Epithelial cell of proximal tubule (primary cell): ENCODE measurements around the gene HPS1. TPM values are rescaled to one million over a fixed set of nuclear protein-coding genes. Genes with fewer than 3 reads are reported as not detected.
A peak's percentile ranks its signal among the peaks of the same experiment; 100 is the strongest.

Experiments
- DNase-seq: peaks from one replicate; pipeline ENCODE4 v3.0.0-alpha.2; 2011; ENCODE audit warnings: low read depth
- H3K4me3 ChIP-seq: 2 replicates; pipeline ENCODE4 v1.5.1; 2011; ENCODE audit warnings: low read depth, mild to moderate bottlenecking, low read length
- CTCF ChIP-seq: conservative IDR thresholded peaks from 2 replicates; pipeline ENCODE4 v1.5.1; 2012; ENCODE audit warnings: low read depth, mild to moderate bottlenecking, low read length
- total RNA-seq: library from RNA; depleted of rRNA; stranded (reverse); fragments of >200 nt; gene quantifications from 2 replicates; pipeline ENCODE4 v1.2.3, GENCODE V29; 2015

Gene HPS1
- total RNA-seq, 1 donor from 2014 or later: 29.2 TPM

- no peak overlapping the region for H3K4me3 ChIP-seq
- TF ChIP-seq CTCF: no peak
- DNase-seq: no peak
Observed at GRCh38 chr10:98463976-98464754, 17.4 kb upstream of the HPS1 start.

- no peak overlapping the region for H3K4me3 ChIP-seq
- no peak for TF ChIP-seq CTCF
- no peak for DNase-seq
Observed at GRCh38 chr10:98463016-98463415, 16.3 kb upstream of the HPS1 start.

GRCh38 chr10:98461500-98461842 lies 14.7 kb upstream of the HPS1 start:
- TF ChIP-seq CTCF: no peak
- H3K4me3 ChIP-seq: no peak overlapping the region
- DNase-seq: no peak

GRCh38 chr10:98460837-98461499 lies 14.2 kb upstream of the HPS1 start:
- no peak for TF ChIP-seq CTCF
- peak; percentile 84 for DNase-seq
- no peak overlapping the region for H3K4me3 ChIP-seq

- no peak for DNase-seq
- no peak for TF ChIP-seq CTCF
- H3K4me3 ChIP-seq: no peak overlapping the region
Observed at GRCh38 chr10:98458809-98459784, 12.4 kb upstream of the HPS1 start.

- no peak overlapping the region for H3K4me3 ChIP-seq
- DNase-seq: no peak
- TF ChIP-seq CTCF: no peak
Observed at GRCh38 chr10:98457721-98458120, 11.0 kb upstream of the HPS1 start.
